ENCODE data around the gene KRTAP5-10. TPM values are rescaled to one million over a fixed set of nuclear protein-coding genes. Genes with fewer than 3 reads are reported as not detected.
"Not testable (repeated sequence)": the region's sequence is repeated elsewhere in the genome, so short reads cannot be mapped to it uniquely, and the experiment has no call there.

The KRTAP5-10 gene
- total RNA-seq, 5 donors from 2014 or later (not counting 1 experiment from before 2014, with no cell fraction given): not detected

DNA sequence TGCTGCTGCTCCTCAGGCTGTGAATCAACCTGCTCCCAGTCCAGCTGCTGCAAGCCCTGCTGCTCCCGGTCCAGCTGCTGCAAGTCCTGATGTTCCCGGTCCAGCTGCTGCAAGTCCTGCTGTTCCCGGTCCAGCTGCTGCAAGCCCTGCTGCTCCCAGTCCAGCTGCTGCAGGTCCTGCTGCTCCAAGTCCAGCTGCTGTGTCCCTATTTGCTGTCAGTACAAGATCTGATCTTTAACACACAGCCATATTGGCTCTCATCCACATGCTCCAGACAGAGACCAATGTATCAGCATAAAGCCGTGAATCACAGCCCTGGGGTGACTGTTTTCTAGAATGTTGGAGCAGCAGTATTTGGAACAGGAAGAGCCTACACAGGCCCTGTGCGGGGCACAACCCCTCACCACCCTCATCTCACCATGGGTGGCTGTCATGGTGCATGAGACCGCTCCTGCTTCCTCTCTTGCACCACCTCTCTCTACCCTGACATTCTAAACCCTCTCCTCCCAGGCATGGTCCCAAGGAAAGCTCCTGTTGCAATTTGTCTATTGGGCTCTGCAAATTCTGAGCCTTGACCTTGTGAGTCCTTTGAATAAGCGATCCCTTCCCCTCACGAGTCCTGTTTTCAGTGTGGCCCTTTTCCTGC, 3.5 kb downstream of the KRTAP5-10 start:
- POLR2A ChIA-PET: no interaction called here
- peaks cover 19 to 40% of the 10 kb centered on the region in 2 donors for H3K27me3 Mint-ChIP-seq
- H3K9me3 ChIP-seq: no peaks in the 10 kb centered on the region
- DNase-seq: no peak
- H3K27ac ChIP-seq (ENCODE audit: low read length): no peak overlapping the region
- WGBS (ENCODE audit: insufficient coverage): 84% methylated on average over 6 of the region's 8 CpGs
- peaks cover 0 to 39% of the 10 kb centered on the region in 2 experiments for H3K27me3 ChIP-seq (replicated peaks in 1 of 2; ENCODE audit: control insufficient read depth in 2 of 2, extremely low read depth in 1 of 2, insufficient read depth in 2 of 2, low read length in 1 of 2)
- ATAC-seq (replicated peaks in 1 of 4): no peak
- H3K36me3 Mint-ChIP-seq: no peaks in the 10 kb centered on the region
- no peak overlapping the region for H3K27ac Mint-ChIP-seq
- no peaks in the 10 kb centered on the region for H3K36me3 ChIP-seq (ENCODE audit: control insufficient read depth in 2 of 2, extremely low read depth in 1 of 2, insufficient read depth in 1 of 2, low read length in 1 of 2)
- no peaks in the 10 kb centered on the region for H3K4me1 Mint-ChIP-seq
- no peaks in the 10 kb centered on the region for H3K4me1 ChIP-seq (ENCODE audit: control insufficient read depth in 1 of 2, extremely low read depth in 1 of 2, insufficient read depth in 2 of 2, low read length in 2 of 2)
- H3K4me3 Mint-ChIP-seq: no peak overlapping the region
- no peak overlapping the region for H3K4me3 ChIP-seq (ENCODE audit: control insufficient read depth in 1 of 2, extremely low read depth in 1 of 2, low read length in 1 of 2)
- H3K9me3 Mint-ChIP-seq: no peaks in the 10 kb centered on the region
- CTCF ChIA-PET: no interaction called here

- H3K4me1 Mint-ChIP-seq; H3K4me1 ChIP-seq (ENCODE audit: control insufficient read depth in 1 of 2, extremely low read depth in 1 of 2, insufficient read depth in 2 of 2, low read length in 2 of 2); H3K4me3 ChIP-seq (ENCODE audit: control insufficient read depth in 1 of 2, extremely low read depth in 1 of 2, low read length in 1 of 2); H3K27ac ChIP-seq (ENCODE audit: low read length); H3K4me3 Mint-ChIP-seq; POLR2A ChIA-PET; H3K9me3 ChIP-seq; ATAC-seq (replicated peaks in 1 of 4); DNase-seq; CTCF ChIA-PET; H3K36me3 ChIP-seq (ENCODE audit: control insufficient read depth in 2 of 2, extremely low read depth in 1 of 2, insufficient read depth in 1 of 2, low read length in 1 of 2); H3K27ac Mint-ChIP-seq; H3K9me3 Mint-ChIP-seq; H3K36me3 Mint-ChIP-seq: not testable (repeated sequence)
- WGBS (ENCODE audit: insufficient coverage): 84% methylated on average over 28 of the region's 39 CpGs
- peaks cover 8 to 24% of the 10 kb centered on the region in 2 donors for H3K27me3 Mint-ChIP-seq
- H3K27me3 ChIP-seq (replicated peaks in 1 of 2; ENCODE audit: control insufficient read depth in 2 of 2, extremely low read depth in 1 of 2, insufficient read depth in 2 of 2, low read length in 1 of 2): peaks cover 0 to 28% of the 10 kb centered on the region in 2 experiments
Measured at GRCh38 chr11:71571101-71571850, 5.9 kb downstream of the KRTAP5-10 start.

DNA sequence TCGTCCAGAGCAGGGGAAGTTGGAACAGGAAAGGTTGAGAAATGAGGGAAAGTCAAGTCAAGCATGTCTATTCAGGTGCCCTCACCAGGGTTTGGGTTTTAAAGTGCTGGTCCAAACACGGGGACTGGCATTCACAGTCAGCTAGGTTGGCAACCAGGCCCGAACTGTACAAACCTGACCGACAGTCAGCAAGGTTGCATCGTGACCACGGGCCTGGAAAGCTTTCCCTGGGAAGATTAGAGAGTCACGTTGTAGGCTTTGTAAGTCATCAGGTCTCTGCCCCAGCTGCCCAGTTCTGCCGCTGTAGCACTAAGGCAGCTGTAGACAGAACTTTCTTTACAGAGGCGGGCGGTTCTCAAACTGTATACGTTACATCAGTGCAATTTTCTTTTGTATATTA, 7.4 kb downstream of the KRTAP5-10 start:
- Histone ChIP-seq H3K27me3 (replicated peaks in 1 of 2; ENCODE audit: control insufficient read depth in 2 of 2, extremely low read depth in 1 of 2, insufficient read depth in 2 of 2, low read length in 1 of 2) (peaks cover 0 to 24% of the 10 kb centered on the region in 2 experiments), H3K4me3 (ENCODE audit: control insufficient read depth in 1 of 2, extremely low read depth in 1 of 2, low read length in 1 of 2) (no peak overlapping the region), H3K9me3 (no peaks in the 10 kb centered on the region), H3K27ac (ENCODE audit: low read length) (no peak overlapping the region), H3K4me1 (ENCODE audit: control insufficient read depth in 1 of 2, extremely low read depth in 1 of 2, insufficient read depth in 2 of 2, low read length in 2 of 2) (no peaks in the 10 kb centered on the region), H3K36me3 (ENCODE audit: control insufficient read depth in 2 of 2, extremely low read depth in 1 of 2, insufficient read depth in 1 of 2, low read length in 1 of 2) (no peaks in the 10 kb centered on the region)
- Mint-ChIP-seq H3K36me3 (no peaks in the 10 kb centered on the region), H3K27me3 (peaks cover 5 to 12% of the 10 kb centered on the region in 2 donors), H3K4me3 (no peak overlapping the region), H3K4me1 (no peaks in the 10 kb centered on the region), H3K9me3 (no peaks in the 10 kb centered on the region), H3K27ac (no peak overlapping the region)
- CTCF ChIA-PET: no interaction called here
- DNase-seq (no peak), ATAC-seq (replicated peaks in 1 of 4) (no peak)
- POLR2A ChIA-PET: no interaction called here
- WGBS (ENCODE audit: insufficient coverage): 77% methylated on average over 8 of the region's 11 CpGs

- Histone ChIP-seq H3K36me3 (ENCODE audit: control insufficient read depth in 2 of 2, extremely low read depth in 1 of 2, insufficient read depth in 1 of 2, low read length in 1 of 2) (no peaks in the 10 kb centered on the region), H3K9me3 (no peaks in the 10 kb centered on the region), H3K4me3 (ENCODE audit: control insufficient read depth in 1 of 2, extremely low read depth in 1 of 2, low read length in 1 of 2) (no peak overlapping the region), H3K27ac (ENCODE audit: low read length) (no peak overlapping the region), H3K4me1 (ENCODE audit: control insufficient read depth in 1 of 2, extremely low read depth in 1 of 2, insufficient read depth in 2 of 2, low read length in 2 of 2) (no peaks in the 10 kb centered on the region), H3K27me3 (replicated peaks in 1 of 2; ENCODE audit: control insufficient read depth in 2 of 2, extremely low read depth in 1 of 2, insufficient read depth in 2 of 2, low read length in 1 of 2) (peaks cover 0 to 23% of the 10 kb centered on the region in 2 experiments)
- Mint-ChIP-seq H3K4me1 (no peaks in the 10 kb centered on the region), H3K27me3 (peaks cover 5 to 11% of the 10 kb centered on the region in 2 donors), H3K27ac (no peak overlapping the region), H3K9me3 (no peaks in the 10 kb centered on the region), H3K36me3 (no peaks in the 10 kb centered on the region), H3K4me3 (no peak overlapping the region)
- POLR2A ChIA-PET: no interaction called here
- WGBS (ENCODE audit: insufficient coverage): no CpG with 5 or more reads among the region's 5 CpGs
- no peak for ATAC-seq (replicated peaks in 1 of 4)
- CTCF ChIA-PET: no interaction called here
- DNase-seq: no peak
Measured at GRCh38 chr11:71574418-71574817, 9.1 kb downstream of the KRTAP5-10 start.

GRCh38 chr11:71575723-71576424, 10.5 kb downstream of the KRTAP5-10 start:
- H3K9me3 ChIP-seq: no peaks in the 10 kb centered on the region
- Mint-ChIP-seq H3K27me3 (peaks cover 4 to 11% of the 10 kb centered on the region in 2 donors), H3K4me3 (no peak overlapping the region), H3K4me1 (peaks cover 0 to 4% (median 3%) of the 10 kb centered on the region in 3 donors), H3K27ac (no peak overlapping the region), H3K9me3 (no peaks in the 10 kb centered on the region), H3K36me3 (no peaks in the 10 kb centered on the region)
- ChIA-PET POLR2A (no interaction called here), CTCF (no interaction called here)
- DNase-seq (no peak), ATAC-seq (replicated peaks in 1 of 4) (no peak)
- no peaks in the 10 kb centered on the region for H3K4me1 ChIP-seq (ENCODE audit: control insufficient read depth in 1 of 2, extremely low read depth in 1 of 2, insufficient read depth in 2 of 2, low read length in 2 of 2)
- no peak overlapping the region for H3K4me3 ChIP-seq (ENCODE audit: control insufficient read depth in 1 of 2, extremely low read depth in 1 of 2, low read length in 1 of 2)
- no peak overlapping the region for H3K27ac ChIP-seq (ENCODE audit: low read length)
- no peaks in the 10 kb centered on the region for H3K36me3 ChIP-seq (ENCODE audit: control insufficient read depth in 2 of 2, extremely low read depth in 1 of 2, insufficient read depth in 1 of 2, low read length in 1 of 2)
- H3K27me3 ChIP-seq (replicated peaks in 1 of 2; ENCODE audit: control insufficient read depth in 2 of 2, extremely low read depth in 1 of 2, insufficient read depth in 2 of 2, low read length in 1 of 2): peaks cover 0 to 27% of the 10 kb centered on the region in 2 experiments
- 100% methylated on average over 1 of the region's 4 CpGs for WGBS (ENCODE audit: insufficient coverage)

- 89% methylated on average over 19 of the region's 41 CpGs for WGBS (ENCODE audit: insufficient coverage)
- ATAC-seq (replicated peaks in 1 of 4); DNase-seq; CTCF ChIA-PET; H3K4me3 ChIP-seq (ENCODE audit: control insufficient read depth in 1 of 2, extremely low read depth in 1 of 2, low read length in 1 of 2); H3K4me1 Mint-ChIP-seq; H3K4me1 ChIP-seq (ENCODE audit: control insufficient read depth in 1 of 2, extremely low read depth in 1 of 2, insufficient read depth in 2 of 2, low read length in 2 of 2); H3K36me3 Mint-ChIP-seq; H3K4me3 Mint-ChIP-seq; POLR2A ChIA-PET; H3K27ac Mint-ChIP-seq; H3K36me3 ChIP-seq (ENCODE audit: control insufficient read depth in 2 of 2, extremely low read depth in 1 of 2, insufficient read depth in 1 of 2, low read length in 1 of 2); H3K27ac ChIP-seq (ENCODE audit: low read length); H3K9me3 Mint-ChIP-seq; H3K9me3 ChIP-seq: not testable (repeated sequence)
- peaks cover 0 to 22% of the 10 kb centered on the region in 2 experiments for H3K27me3 ChIP-seq (replicated peaks in 1 of 2; ENCODE audit: control insufficient read depth in 2 of 2, extremely low read depth in 1 of 2, insufficient read depth in 2 of 2, low read length in 1 of 2)
- H3K27me3 Mint-ChIP-seq: peaks cover 12 to 20% of the 10 kb centered on the region in 2 donors
Measured at GRCh38 chr11:71576688-71577465, 11.5 kb downstream of the KRTAP5-10 start.

Measured in T-cell (primary cell).